ENCODE results near the gene EMX2. TPM values are rescaled to one million over a fixed set of nuclear protein-coding genes. Genes with fewer than 3 reads are reported as not detected.
A peak's percentile ranks its signal among the peaks of the same experiment; 100 is the strongest.

EMX2 gene
- total and polyA plus RNA-seq, 10 of the 15 experiments (the other 5 are each of a cell fraction or from before 2014, with no cell fraction given), result 0.12 TPM; not detected in 9

DNA sequence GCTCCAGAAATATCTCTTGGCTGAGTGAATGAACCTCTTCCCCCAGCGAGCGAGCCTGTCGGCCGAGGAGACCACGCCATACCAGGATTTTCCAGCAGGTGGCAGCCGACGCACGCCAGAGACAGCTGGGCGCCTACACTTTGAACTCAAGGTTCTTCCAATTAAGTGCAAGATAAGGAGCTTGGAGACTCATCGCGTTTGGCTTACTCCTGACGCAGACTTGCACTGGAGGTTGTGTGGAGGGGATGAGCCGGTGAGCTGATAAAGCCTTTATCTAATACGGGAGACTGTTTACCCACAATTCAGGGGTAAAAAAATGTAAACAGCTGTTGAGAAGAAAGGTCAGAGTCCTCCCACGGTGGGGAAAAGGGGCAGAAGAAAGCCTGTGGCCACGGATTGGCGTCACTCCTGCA is 45.9 kb upstream of the EMX2 start:
- peaks cover 0 to 2% of the 10 kb centered on the region in 2 experiments; a peak in 2 of 4 replicates for H3K27me3 ChIP-seq (replicated peaks in 1 of 2; ENCODE audit: control insufficient read depth in 2 of 2, insufficient read depth in 2 of 2, low read length in 1 of 2)
- no peaks in the 10 kb centered on the region for H3K4me1 ChIP-seq (ENCODE audit: control insufficient read depth, insufficient read depth, low read length)
- H4K20me1 ChIP-seq (ENCODE audit: control insufficient read depth, insufficient read depth), result no peaks in the 10 kb centered on the region
- no peaks in the 10 kb centered on the region for H3K36me3 ChIP-seq (ENCODE audit: control insufficient read depth in 2 of 2, insufficient read depth in 2 of 2, low read length in 1 of 2)
- in situ Hi-C loops (cut with MboI) (no loop called here), intact Hi-C loops (cut with micrococcal nuclease; ENCODE audit: unreplicated experiment) (loop anchor here (1.0 to 10.0 kb wide), 6 partner anchors 261 to 963 kb away; no protein-coding TSS in a partner anchor)
- peak; percentile 94 for FAIRE-seq
- no peak overlapping the region for H3K27ac ChIP-seq (ENCODE audit: control insufficient read depth, insufficient read depth)
- SMC1A ChIA-PET (ENCODE audit: uncharacterized antibody, unreplicated experiment), result interaction anchor here (0.6 to 4.1 kb wide), 40 partner anchors 10 to 1048 kb away, joined by 3 to 67 read pairs (median 4); no protein-coding TSS in a partner anchor
- no peak overlapping the region for H3K4me3 ChIP-seq
- CTCF ChIA-PET, result interaction anchor here (0.6 to 5.0 kb wide), 63 partner anchors 9 to 1703 kb away, joined by 3 to 99 read pairs (median 4); no protein-coding TSS in a partner anchor
- H3K79me2 ChIP-seq (ENCODE audit: control insufficient read depth, insufficient read depth, low read length), result no peaks in the 10 kb centered on the region
- POLR2A ChIA-PET, result interaction anchor here (0.7 kb wide), 1 partner anchor 9 kb away, joined by 3 read pairs; no protein-coding TSS in a partner anchor
- peak; percentile 87 for ATAC-seq
- H3K9ac ChIP-seq (ENCODE audit: control insufficient read depth, insufficient read depth, low read length), result no peak overlapping the region
- DNase-seq (ENCODE audit: low read depth, low spot score), result no peak
- RAD21 ChIA-PET (ENCODE audit: unreplicated experiment), result interaction anchor here (0.6 to 4.8 kb wide), 38 partner anchors 8 to 1047 kb away, joined by 3 to 71 read pairs (median 4); no protein-coding TSS in a partner anchor
- WGBS (ENCODE audit: insufficient coverage, insufficient replicate concordance, low lambda C conversion rate, missing lambda C conversion rate), result 6% methylated on average over 17 of the region's 17 CpGs
- H3K4me2 ChIP-seq (ENCODE audit: control insufficient read depth, insufficient read depth), result no peak overlapping the region
- BruUV-seq (replicated peaks), result no TSS peak
- no peaks in the 10 kb centered on the region for H3K9me3 ChIP-seq (replicated peaks; ENCODE audit: control insufficient read depth, insufficient read depth, low read length)
- no peak overlapping the region for H2AFZ ChIP-seq (ENCODE audit: control insufficient read depth, low read depth, low read length)
- no peak for TF ChIP-seq IKZF1 (conservative IDR thresholded peaks at IDR 0.05)
- TF ChIP-seq POLR2A (IDR thresholded peaks at IDR 0.05; ENCODE audit: low read depth, low read length), result no peak
- peak; percentile 98 for TF ChIP-seq RAD21 (IDR thresholded peaks at IDR 0.05; ENCODE audit: insufficient read depth, low read depth, low read length)
- no peak for TF ChIP-seq GATAD2B (conservative IDR thresholded peaks at IDR 0.05; ENCODE audit: low read depth)
- TF ChIP-seq LARP7 (IDR thresholded peaks at IDR 0.05), result no peak
- no peak for TF ChIP-seq PML (IDR thresholded peaks at IDR 0.05; ENCODE audit: low read length)
- no peak for TF ChIP-seq SUZ12 (IDR thresholded peaks at IDR 0.05; ENCODE audit: unreplicated experiment)
- no peak for TF ChIP-seq PAX5 (IDR thresholded peaks at IDR 0.05; ENCODE audit: borderline replicate concordance, low read depth, low read length)
- TF ChIP-seq, protein P1, sequence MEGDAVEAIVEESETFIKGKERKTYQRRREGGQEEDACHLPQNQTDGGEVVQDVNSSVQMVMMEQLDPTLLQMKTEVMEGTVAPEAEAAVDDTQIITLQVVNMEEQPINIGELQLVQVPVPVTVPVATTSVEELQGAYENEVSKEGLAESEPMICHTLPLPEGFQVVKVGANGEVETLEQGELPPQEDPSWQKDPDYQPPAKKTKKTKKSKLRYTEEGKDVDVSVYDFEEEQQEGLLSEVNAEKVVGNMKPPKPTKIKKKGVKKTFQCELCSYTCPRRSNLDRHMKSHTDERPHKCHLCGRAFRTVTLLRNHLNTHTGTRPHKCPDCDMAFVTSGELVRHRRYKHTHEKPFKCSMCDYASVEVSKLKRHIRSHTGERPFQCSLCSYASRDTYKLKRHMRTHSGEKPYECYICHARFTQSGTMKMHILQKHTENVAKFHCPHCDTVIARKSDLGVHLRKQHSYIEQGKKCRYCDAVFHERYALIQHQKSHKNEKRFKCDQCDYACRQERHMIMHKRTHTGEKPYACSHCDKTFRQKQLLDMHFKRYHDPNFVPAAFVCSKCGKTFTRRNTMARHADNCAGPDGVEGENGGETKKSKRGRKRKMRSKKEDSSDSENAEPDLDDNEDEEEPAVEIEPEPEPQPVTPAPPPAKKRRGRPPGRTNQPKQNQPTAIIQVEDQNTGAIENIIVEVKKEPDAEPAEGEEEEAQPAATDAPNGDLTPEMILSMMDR (IDR thresholded peaks at IDR 0.05 in 2 of 3, conservative IDR thresholded peaks at IDR 0.05 in 1 of 3; ENCODE audit: control insufficient read depth in 2 of 3, extremely low read depth in 1 of 3, insufficient read depth in 1 of 3, low read depth in 3 of 3, low read length in 3 of 3), result peak; percentile 91 to 97 (median 91)
- no peak for TF ChIP-seq SIN3A (IDR thresholded peaks at IDR 0.05; ENCODE audit: low read depth, low read length)
- peak; percentile 96 for TF ChIP-seq SMC3 (IDR thresholded peaks at IDR 0.05; ENCODE audit: borderline replicate concordance, low read length)
- 0 out of 2 replicates have a peak, but pooled peaks have one; percentile 19 for TF ChIP-seq SMARCA5 (IDR thresholded peaks at IDR 0.05)
- no peak for TF ChIP-seq MAX (IDR thresholded peaks at IDR 0.05; ENCODE audit: low read depth, low read length)
- no peak for TF ChIP-seq EP300 (IDR thresholded peaks at IDR 0.05; ENCODE audit: borderline replicate concordance in 1 of 2, control insufficient read depth in 1 of 2, low read depth in 2 of 2, low read length in 2 of 2)
- TF ChIP-seq KLF5 (IDR thresholded peaks at IDR 0.05; ENCODE audit: partially characterized antibody), result no peak
- no peak for TF ChIP-seq NFIC (IDR thresholded peaks at IDR 0.05; ENCODE audit: low read depth, low read length)
- no peak for TF ChIP-seq CHD4 (IDR thresholded peaks at IDR 0.05)
- TF ChIP-seq RBBP5 (conservative IDR thresholded peaks at IDR 0.05), result no peak
- TF ChIP-seq, protein P2, sequence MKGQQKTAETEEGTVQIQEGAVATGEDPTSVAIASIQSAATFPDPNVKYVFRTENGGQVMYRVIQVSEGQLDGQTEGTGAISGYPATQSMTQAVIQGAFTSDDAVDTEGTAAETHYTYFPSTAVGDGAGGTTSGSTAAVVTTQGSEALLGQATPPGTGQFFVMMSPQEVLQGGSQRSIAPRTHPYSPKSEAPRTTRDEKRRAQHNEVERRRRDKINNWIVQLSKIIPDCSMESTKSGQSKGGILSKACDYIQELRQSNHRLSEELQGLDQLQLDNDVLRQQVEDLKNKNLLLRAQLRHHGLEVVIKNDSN (IDR thresholded peaks at IDR 0.05; ENCODE audit: borderline replicate concordance, extremely low read length, insufficient read depth, low read depth, low read length), result no peak
- TF ChIP-seq TAF1 (IDR thresholded peaks at IDR 0.05; ENCODE audit: borderline replicate concordance, low read depth, low read length), result no peak
- no peak for TF ChIP-seq MYB (IDR thresholded peaks at IDR 0.05; ENCODE audit: borderline replicate concordance, low read depth, low read length)
- TF ChIP-seq NFYA (IDR thresholded peaks at IDR 0.05; ENCODE audit: borderline replicate concordance, low read depth, low read length), result no peak
- TF ChIP-seq POLR2AphosphoS2 (IDR thresholded peaks at IDR 0.05; ENCODE audit: low read depth, low read length), result no peak
- TF ChIP-seq BACH1 (IDR thresholded peaks at IDR 0.05; ENCODE audit: borderline replicate concordance), result no peak

All from GM12878 (cell line).